Activated CD4-positive, alpha-beta T cell treated with anti-CD3 and anti-CD28 coated beads for 1 hour (primary cell): Measurements from ENCODE around the gene CFL1.

Source experiments
- DNase-seq: peaks from one replicate; pipeline ENCODE4 v3.0.0-alpha.2; 2020

CFL1 gene

DNA sequence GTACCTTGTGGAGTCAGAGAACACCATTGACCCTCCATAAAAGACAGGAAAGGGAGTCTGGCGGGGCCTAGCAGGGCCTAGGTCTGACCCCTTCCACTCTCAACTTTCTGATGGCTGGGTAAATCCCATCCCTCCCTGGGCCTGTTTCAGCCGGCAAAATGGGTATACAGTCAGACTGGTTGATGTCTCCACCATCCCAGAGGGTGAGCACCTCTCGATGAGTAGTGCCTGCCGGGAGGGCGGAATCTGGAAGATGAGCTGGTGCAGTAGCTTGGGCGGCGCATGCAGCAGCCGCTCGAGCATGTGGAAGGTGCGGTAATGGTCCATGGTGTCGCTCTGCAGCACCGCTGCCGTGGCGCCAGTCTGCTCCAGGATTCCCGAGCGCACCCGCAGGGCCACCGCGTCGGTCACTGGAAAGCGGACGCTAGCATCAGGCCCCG, 29.8 kb upstream of the CFL1 start:
- no peak for DNase-seq

DNA sequence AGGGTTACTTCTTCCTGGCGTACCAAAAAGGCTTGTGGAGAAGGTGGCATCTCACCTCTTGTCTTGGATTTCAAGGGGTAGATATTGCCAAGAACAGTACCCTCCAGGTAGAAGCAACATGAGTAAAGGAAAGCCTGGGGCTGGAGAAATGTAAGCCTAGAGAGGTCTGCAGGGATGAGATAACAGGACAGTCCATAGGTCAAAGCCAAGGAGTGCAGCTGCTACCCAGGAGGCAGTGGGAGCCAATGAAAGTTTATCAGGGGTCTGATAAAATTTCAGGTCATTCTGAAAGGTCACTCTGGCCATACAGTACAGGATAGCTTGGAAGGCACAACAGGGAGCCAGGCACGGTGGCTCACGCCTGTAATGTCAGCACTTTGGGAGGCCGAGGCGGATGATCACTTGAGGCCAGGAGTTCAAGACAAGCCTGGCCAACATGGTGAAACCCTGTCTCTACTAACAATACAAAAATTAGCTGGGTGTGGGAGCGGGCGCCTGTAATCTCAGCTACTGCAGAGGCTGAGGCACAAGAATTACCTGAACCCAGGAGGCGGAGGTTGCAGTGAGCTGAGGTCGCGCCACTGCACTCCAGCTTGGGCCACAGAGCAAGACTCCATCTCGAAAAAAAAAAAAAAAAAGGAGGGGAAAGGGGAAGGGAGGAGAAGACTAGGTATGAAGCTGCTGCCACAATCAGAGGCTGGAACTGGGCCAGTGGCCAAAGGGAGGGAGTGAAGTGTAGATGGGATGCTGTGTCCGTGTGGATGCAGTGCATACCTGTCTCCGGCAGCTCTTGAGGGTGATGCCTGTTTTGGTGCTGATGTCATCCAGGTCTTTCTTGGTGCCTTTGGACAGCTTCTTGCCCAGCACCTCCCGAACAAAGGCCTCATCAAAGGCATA, 29.1 kb upstream of the CFL1 start:
- DNase-seq: no peak

DNA sequence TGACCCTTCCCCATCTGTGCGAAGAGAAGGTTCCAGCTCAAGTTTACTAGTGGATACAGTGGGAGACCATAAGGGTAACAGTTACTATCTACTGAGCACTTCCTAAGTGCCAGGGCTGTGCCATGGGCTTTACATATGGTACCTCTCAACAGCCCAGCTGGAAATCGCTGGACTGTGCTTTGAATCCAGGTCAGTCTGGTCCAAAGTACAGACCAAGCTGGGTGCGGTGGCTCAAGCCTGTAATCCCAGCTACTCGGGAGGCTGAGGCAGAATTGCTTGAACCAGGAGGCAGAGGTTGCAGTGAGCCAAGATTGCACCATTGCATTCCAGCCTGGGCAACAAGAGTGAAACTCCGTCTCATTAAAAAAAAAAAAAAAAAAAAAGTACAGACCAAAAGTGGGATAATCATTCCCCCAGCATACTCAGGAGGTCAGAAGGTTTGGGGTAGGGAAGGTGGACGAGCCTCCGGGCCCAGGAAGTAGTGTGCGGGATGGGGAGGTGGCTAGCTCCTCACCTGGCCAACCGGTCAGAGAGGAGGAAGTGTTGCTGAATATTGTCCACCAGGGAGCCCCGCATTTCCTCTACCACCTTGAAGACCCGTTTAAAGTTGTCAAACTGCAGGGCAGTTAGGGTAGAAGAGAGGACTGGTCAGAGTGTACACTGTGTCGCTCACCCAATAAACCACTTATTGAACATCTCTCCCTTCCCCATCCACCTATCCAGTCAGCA, 28.0 kb upstream of the CFL1 start:
- no peak for DNase-seq

DNA sequence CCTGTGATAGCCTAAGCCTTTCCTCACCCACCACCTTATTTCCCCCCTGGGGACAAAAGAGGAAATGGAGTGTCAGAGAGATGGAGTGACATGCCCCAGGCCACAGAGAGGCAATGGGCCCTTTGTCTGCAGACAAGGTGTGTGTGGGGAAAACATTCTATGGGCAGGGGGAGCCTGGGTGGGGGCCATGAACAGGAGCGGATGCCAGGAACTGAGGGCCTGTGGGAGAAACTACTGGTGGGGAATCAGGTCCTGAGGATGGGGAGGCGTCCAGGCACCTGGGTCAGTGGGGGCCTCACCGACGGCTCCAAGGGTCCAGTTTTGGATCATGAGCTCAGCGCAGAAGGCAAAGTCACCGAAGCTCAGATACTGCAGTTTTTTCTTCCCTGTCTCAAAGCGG, 27.3 kb upstream of the CFL1 start:
- DNase-seq: no peak

DNA sequence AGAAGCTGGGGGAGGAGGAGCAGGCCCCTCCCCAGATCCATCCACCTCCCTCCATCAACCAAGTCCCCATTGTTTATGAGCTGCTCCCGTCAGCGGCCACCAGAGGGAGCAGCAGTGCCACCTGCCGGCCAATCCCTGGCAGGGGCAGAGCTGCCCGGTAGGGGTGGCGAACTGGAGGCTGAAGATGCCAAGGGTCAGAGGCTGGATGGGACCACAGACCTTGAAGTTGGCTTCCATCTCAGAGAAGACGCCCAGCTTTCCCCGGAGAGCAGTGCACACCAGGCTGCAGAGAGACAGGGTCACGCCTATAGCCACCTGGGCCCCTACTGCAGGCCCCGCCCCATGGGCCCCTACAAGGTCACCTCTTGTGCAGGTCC, 26.7 kb upstream of the CFL1 start:
- peak; percentile 71 for DNase-seq

DNA sequence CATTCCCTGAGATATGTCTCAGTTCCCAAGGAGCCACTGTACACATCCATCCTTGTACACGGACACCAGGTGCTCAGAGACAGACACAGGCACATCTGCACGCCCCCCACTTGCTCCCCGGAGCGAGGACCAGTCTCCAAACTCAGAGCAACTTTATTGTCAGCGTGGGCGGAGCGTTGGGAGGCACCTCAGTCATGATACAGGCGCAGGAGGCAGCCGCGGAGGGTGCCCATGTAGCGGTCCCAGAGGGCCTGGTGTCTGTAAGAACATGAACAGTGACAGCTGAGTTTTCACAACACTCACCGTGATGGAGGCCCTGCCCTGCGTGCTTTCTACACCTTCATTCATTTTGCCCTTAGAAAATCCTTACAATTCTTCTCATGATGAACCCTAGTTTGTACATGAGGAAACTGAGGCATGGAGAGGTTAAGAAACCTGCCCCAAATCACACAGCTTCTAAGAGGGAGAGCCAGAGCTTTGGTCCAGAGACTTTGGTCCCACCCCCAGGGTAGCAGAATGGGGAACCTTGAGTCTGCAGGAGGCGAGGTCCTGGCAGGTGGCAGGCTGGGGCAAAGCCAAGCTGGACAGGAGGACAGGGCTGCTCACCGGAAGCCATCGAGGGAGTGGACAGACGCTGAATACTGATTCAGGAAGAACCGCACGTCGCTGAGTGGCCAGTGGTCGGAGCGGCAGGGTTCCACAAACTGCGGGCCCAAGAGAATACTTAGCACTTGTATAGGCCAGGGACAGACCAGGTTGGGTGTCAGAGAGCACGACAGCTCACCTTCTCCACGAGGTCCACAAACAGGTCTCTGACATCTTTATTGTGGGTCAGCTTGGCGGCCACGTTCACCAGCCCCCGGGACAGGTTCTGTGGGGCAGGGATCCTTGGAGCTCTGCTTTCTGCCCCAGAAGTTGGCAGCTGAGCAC, 26.1 kb upstream of the CFL1 start:
- no peak for DNase-seq

DNA sequence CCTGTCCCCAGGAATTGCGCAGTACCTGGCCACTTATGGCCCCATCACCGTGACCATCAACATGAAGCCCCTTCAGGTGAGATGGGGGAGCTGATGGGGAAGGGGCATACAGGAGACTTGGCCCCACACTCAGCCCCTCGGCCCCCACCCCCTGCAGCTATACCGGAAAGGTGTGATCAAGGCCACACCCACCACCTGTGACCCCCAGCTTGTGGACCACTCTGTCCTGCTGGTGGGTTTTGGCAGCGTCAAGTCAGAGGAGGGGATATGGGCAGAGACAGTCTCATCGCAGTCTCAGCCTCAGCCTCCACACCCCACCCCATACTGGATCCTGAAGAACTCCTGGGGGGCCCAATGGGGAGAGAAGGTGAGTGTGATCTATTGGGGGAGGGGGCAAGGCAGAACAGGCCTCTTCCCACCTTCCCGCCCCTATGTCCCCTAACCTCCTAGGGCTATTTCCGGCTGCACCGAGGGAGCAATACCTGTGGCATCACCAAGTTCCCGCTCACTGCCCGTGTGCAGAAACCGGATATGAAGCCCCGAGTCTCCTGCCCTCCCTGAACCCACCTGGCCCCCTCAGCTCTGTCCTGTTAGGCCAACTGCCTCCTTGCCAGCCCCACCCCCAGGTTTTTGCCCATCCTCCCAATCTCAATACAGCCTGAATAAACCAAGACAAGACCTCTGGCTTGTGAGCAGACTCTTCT, 25.2 kb upstream of the CFL1 start:
- no peak for DNase-seq

DNA sequence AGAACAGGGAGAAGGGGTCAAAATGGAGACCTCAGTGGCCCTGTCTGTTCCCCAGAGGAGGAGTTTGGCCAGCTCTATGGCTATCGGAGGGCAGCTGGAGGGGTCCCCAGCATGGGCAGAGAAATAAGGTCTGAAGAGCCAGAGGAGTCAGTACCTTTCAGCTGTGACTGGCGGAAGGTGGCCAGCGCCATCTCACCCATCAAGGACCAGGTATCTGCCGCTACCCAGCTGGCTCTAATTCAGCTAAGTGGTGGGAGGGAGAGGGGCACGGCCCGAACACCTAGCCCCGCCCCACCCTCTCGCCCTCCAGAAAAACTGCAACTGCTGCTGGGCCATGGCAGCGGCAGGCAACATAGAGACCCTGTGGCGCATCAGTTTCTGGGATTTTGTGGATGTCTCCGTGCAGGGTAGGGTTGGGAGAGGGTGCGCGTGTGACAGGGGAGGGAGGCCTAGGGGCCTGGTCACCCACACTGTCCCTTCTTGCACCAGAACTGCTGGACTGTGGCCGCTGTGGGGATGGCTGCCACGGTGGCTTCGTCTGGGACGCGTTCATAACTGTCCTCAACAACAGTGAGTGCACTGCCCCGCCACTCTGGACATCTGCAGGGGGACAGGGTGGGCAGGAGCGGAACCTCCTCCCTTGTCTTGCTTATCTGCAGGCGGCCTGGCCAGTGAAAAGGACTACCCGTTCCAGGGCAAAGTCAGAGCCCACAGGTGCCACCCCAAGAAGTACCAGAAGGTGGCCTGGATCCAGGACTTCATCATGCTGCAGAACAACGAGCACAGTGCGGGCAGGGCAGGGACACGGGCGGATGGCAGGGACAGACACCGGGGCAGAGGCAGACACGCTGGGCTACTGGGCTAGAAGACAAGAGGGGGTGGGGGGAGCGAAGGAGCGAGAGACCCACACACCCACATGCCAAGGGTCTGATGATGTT, 24.4 kb upstream of the CFL1 start:
- DNase-seq: no peak

DNA sequence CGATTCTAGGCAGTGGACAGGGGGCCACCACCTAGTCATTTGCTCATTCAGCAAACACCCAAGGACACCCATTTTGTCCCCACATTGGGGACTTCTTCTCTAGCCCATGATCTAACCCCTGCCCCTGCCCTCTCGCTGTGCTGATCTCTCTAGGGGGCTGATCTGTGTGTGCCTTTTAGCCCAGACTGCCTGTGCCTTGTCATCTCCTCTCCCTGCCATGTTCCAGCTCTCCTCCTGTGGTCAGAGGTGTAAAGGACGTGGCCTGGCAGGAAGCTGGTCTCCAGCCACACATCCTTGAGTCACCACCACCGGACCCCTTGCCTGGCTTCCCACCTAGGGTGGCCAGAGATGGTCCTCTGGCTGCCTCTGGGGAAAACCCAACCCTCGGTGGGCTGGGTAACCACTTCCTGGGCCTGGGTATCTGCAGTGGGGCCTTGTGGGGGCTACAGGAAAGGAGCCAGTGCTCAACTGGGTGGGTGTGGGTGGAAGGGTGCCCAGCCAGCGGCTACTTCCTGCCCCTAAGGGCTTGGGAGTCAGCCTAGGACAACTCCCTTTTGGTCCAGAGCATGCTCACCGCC, 23.0 kb upstream of the CFL1 start:
- no peak for DNase-seq

DNA sequence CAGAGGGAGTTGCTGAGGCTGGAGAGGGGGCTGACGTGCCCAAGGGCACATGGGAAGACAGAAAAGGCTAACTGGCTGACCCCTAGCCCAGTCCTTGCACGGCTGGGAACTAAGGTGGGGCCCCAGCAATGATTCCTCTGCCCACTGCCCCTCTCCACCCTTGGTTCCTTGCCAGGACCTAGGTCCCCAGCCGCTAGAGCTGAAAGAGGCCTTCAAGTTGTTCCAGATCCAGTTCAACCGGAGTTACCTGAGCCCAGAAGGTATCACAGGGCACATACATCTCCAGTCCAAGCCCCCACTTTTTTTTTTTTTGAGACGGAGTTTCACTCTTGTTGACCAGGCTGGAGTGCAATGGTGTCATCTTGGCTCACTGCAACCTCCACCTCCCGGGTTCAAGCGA, 22.0 kb upstream of the CFL1 start:
- DNase-seq: no peak

DNA sequence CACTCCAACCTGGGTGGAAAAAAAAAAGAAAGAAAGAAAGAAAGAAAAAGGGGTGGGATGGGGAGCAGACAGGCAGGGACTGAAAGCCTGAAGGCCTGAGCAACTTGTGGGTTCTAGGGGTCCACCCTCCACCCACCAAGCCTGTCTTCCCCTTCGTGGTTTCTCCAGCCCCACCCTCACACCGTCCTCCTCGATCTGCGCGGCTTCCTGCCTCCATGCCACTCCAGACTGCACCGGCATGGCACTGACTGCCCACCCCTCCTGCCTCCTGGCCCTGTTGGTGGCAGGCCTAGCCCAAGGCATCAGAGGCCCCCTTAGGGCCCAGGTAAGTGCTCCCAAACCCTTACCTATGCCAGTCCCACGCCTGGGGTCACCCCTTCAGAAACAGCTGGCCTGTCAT, 21.6 kb upstream of the CFL1 start, which contains the start of gene CTSW:
CTSW (plus strand) TSS at position 221 of the 400 bp plus-strand sequence; CDS start at position 239, 18 bp downstream.
- DNase-seq: no peak

DNA sequence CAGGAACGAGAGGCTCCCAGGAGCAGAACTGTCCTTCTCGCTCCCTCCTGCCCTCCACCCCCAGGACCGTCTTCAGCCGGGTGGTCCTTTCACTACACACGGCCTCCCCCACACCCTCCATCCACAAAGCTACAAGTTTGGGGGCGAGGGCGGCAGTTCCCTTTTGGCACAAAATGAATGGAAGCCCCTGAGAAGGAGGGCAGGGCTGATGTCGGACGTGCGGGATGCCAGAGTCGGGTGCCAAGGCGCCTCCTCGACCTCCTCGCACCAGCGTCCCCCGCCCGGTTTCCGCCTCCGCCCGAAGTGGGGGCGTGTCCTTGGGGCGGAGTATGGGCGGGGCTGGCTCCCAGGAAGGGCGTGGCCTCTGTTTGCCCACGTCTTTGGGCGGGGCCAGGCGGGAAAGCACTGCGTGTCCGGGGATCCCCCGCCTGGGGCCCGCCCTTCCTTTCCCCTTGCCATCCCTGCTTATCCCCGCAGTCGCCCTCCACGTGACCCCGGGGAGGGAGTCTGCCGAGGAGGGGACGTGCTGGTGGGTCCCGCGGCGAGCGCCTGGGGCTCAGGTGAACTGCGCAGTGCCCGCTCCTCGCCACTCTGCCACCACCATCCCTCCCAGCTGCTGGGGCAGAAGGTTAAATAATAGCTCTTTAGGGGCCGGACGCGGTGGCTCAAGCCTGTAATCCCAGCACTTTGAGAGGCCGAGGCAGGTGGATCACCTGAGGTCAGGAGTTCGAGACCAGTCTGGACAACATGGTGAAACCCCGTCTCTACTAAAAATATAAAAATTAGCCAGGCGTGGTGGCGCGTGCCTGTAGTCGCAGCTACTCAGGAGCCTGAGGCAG, 15.6 kb upstream of the CFL1 start:
- peak; percentile 96 for DNase-seq

DNA sequence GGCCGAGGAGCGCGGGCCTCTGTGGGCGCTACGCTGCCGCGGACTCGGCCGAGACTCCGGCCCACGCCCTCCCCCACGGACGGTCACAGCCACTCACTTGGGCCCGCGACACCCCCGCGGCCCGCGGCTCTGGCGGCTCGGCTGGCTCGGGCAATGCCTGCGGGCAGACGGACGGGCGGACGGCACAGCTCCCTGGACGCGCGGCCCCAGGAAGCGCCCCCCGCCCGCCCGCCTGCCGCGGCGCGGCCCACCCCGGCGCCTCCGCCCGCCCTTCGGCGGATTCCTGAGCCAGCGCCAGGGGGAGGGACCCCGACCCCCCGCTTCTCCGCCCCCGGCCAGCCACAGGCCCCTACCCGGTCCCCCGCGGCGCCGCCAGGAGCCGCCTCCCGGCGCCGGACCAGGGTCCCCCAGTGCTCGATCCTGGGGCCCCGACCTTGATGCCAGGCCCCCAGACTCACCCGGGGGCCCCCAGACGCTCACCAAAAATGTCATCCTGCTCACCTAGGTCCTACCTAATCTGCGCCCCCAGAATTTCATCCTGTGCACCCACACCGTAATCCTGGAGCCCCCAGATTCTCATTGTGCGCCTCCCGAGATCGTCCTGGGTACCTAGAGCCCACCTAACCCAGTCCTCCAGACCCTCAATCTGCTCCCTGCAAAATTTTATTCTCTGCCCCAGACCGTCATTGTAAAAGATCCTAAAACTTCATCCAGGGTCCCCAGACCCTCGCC, 14.8 kb upstream of the CFL1 start, which contains the start of gene EFEMP2:
EFEMP2 (minus strand) TSS at position 215 of the 732 bp plus-strand sequence. CDS start 446 bp downstream, outside the sequence.
- no peak for DNase-seq

DNA sequence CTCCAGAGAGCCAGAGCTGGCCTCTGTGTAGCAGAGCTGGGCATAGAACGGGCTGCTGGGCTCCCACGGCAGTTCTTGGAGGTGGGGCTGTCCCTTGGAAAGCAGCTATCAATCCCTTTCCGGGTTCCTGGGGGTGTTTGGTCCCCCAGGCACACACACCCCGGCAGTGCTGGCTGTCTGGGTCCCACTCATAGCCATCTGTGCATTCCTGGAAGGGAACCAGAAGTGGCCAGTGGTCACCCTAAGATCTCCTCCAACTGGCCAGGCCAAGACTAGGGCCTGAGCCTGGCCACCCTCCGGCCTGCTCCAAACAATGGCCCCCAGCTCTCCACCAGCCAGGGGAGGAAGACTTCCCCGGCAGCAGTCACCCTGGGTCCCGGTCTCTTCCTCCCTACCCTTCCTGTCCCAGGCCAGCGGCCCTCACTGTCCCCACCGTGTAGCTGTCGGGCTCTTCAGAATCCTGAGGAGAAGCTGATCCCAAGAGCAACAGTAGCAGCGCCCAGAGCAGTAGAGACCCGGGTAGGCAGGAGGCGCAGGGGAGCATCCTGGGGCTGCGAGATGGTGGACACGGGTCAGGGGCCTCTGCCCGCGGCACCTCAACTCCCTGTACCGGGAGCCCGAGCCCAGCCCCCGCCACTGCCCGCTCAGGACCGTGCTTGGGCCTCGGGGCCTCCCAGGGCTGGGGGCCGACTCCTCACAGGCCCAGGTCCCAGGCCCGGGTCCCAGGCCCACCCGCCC, 14.0 kb upstream of the CFL1 start:
- DNase-seq: no peak

DNA sequence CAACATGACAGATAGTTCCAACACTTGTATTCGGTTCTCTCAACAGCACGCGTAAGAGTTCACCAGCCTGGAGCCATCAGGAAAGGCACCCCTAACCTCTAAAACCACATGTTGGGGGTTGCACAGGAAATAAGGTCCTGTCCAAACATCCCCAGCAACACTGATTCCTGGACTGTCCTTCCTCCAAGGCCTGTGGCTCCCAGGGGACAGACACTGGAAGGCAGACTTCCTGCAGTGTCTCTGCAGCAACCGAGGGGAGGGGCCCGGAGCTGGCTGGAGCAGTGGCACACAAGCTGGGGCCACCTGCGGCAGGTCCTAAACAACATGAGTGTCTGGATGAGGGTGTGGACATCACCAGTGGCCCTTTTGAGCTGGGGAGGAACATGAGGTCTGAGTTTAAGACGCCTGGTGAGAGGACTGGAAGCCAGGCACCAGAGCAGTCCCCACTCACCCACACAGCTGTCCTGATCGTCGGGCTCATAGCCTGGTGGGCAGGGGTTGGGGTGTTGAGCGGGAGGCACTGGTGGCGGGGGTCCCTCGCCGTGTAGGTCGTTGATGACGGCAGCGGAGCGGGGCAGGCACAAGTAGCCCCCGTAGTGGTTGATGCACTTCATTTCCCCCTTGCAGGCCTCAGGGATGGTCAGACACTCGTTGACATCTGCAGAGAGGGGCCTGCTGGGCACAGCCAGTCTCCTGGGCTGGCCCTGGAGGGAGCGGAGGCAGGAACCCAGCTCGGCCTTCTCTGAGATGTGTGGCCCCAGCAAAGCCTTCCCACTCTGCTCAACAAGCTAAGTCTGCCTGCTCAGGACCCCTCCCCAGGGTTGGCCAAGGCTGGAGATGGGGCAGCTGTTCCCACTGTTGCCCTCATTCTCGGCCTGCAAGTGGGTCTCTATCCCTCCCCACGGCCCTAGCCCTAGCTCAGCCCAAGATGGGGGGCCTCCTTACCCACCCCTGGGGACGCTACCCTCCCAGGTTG, 13.0 kb upstream of the CFL1 start:
- DNase-seq: no peak

DNA sequence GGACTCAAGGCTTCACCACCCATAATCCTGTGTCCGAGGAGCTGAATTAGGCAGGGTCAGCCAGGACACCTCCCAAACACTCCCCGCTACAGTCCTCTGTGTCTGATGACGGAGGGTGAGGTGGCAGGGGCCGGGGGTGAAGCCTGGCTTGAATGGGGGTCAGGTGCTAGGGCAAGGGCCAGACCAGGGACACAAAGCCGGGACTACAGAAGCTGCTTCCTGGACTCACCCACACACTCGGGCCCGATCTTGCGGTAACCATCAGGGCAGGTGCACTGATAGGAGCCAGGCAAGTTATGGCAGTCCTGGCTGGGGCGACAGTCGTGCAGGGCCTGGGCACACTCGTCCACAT, 12.3 kb upstream of the CFL1 start:
- DNase-seq: no peak
